CD1c-positive myeloid dendritic cell (primary cell): ENCODE measurements around the gene UBE4B.
"Not testable (repeated sequence)": the region's sequence is repeated elsewhere in the genome, so short reads cannot be mapped to it uniquely, and the experiment has no call there.

Experiments
- DNase-seq: peaks from one replicate; pipeline ENCODE4 v3.0.0-alpha.2; 2016; ENCODE audit errors: extremely low spot score

UBE4B gene

GRCh38 chr1:10210841-10211804 lies 178.4 kb downstream of the UBE4B start:
- peak; percentile 74 for DNase-seq

- no peak for DNase-seq
These were observed 179.2 kb downstream of the UBE4B start for GRCh38 chr1:10211805-10212410.

GRCh38 chr1:10212476-10212875 lies 179.7 kb downstream of the UBE4B start:
- DNase-seq: no peak

GRCh38 chr1:10213186-10213705 lies 180.5 kb downstream of the UBE4B start:
- no peak for DNase-seq

GRCh38 chr1:10216090-10216749 lies 183.5 kb downstream of the UBE4B start:
- peak; percentile 29 for DNase-seq

GRCh38 chr1:10217748-10218441 lies 185.1 kb downstream of the UBE4B start:
- DNase-seq: peak; percentile 73

- no peak for DNase-seq
These were observed 187.4 kb downstream of the UBE4B start for GRCh38 chr1:10220200-10220599.

- DNase-seq: not testable (repeated sequence)
These were observed 187.9 kb downstream of the UBE4B start for GRCh38 chr1:10220657-10221056.

- no peak for DNase-seq
These were observed 192.8 kb downstream of the UBE4B start for GRCh38 chr1:10225573-10225972.

- DNase-seq: no peak
These were observed 195.8 kb downstream of the UBE4B start for GRCh38 chr1:10228528-10228927.

- DNase-seq: no peak
These were observed 197.1 kb downstream of the UBE4B start for GRCh38 chr1:10229903-10230302.
